GM12874 (cell line): ENCODE data around the gene GNAI3.

Source experiments
- TF ChIP-seq, protein P1 (sequence below): IDR thresholded peaks from 2 replicates; pipeline ENCODE4 v1.5.1; 2011; ENCODE audit warnings: low read depth, mild to moderate bottlenecking, control low read depth, low read length, moderate library complexity; ENCODE audit not compliant: insufficient read depth

GNAI3 gene

GRCh38 chr1:109618661-109619575, 70.5 kb downstream of the GNAI3 start:
- TF ChIP-seq, protein P1, sequence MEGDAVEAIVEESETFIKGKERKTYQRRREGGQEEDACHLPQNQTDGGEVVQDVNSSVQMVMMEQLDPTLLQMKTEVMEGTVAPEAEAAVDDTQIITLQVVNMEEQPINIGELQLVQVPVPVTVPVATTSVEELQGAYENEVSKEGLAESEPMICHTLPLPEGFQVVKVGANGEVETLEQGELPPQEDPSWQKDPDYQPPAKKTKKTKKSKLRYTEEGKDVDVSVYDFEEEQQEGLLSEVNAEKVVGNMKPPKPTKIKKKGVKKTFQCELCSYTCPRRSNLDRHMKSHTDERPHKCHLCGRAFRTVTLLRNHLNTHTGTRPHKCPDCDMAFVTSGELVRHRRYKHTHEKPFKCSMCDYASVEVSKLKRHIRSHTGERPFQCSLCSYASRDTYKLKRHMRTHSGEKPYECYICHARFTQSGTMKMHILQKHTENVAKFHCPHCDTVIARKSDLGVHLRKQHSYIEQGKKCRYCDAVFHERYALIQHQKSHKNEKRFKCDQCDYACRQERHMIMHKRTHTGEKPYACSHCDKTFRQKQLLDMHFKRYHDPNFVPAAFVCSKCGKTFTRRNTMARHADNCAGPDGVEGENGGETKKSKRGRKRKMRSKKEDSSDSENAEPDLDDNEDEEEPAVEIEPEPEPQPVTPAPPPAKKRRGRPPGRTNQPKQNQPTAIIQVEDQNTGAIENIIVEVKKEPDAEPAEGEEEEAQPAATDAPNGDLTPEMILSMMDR = no peak

DNA sequence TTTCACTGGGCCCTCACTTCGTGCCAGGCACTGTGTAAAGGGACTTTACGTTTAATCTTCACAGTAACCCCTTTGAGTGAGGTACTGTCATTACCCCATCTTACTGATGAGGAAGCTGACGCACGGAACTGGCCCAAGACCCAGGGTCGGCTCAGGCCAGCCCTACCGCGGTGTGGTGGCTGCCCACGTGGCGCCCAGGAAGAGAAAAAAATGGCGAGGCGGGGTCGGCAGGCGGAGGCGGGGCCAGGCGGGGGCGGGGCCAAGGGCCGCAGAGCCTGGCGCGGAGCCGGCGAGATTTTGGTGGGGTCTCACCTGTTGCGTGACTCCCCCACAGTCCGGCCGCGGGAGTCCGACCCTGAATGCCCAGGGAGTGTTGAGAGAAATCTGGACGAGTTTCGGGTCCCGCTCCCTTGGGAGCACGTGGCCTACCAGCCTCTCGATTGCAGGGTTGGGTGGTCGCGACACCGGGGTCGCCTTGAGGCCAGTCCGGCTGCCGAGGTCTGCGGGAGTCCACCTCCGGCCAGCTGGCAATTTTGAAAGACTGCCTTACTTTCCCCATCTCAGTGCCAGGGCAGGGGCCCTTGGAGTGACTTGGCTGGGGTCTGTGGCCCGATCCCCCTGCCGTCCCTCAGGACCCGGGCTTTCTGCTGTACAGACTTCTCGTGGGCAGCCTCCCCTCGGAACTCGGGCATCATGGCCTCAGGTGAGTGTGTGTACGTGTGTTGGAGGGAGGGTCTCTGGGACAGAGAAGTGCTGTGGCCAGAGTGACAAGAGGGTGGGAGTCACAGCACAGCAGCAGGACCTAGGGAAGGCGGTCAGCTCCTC, 71.4 kb downstream of the GNAI3 start, which contains the start of the genes AMPD2 and GNAT2:
Gene AMPD2, plus strand, starts transcription at position 262 of the 825 bp plus-strand sequence. CDS start 1,339 bp downstream, outside the sequence.
Gene GNAT2, minus strand, starts transcription at position 41 of the 825 bp plus-strand sequence. CDS start 6,746 bp downstream, outside the sequence.
- TF ChIP-seq, protein P1 = no peak

GRCh38 chr1:109620401-109620791, 72.0 kb downstream of the GNAI3 start:
- TF ChIP-seq, protein P1 = no peak

- TF ChIP-seq, protein P1 = no peak
Observed at GRCh38 chr1:109620841-109621286, 72.4 kb downstream of the GNAI3 start.

GRCh38 chr1:109621379-109622136, 73.1 kb downstream of the GNAI3 start:
- TF ChIP-seq, protein P1 = no peak

DNA sequence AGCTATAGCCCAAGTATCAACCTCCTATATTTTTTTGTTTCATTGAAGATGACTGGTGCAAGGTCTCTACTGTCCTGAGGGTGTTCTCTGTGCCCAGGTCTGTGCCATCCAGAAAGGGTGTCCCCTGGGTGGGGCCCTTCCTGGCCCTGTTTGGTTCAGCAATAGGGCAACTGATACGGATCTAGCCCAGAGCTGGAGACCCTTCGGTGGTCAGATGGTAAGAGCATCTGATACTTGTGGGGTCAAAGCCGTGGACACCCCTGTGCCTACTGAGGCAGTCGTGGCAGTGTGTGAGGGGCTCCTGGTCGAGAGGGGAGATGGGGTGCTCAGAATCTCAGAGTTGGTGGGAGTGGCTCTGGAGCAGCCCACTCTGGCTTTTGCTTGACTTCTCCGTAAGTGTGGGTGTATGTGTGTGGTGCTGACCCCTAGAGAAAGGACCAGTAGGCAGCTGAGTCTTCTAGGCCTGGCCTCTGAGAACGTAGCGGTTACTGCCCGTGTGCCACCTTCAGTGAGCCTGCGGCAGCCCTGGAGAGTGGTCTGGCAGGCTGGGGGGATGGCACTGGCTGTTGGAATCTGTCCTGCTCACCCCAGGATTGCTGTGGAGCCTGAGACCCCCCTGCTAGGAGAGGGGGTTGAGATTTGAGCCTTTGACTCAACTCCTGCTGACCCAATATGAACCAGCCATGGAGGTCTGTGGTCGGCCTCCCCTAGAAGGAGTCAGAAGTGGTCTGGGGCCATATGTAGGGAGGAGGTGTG, 73.9 kb downstream of the GNAI3 start:
- TF ChIP-seq, protein P1 = no peak
